ENCODE data around the gene ARHGAP12. TPM values are rescaled to one million over a fixed set of nuclear protein-coding genes. Genes with fewer than 3 reads are reported as not detected.

The ARHGAP12 gene
- total RNA-seq, 2 donors from 2014 or later: 34.3 to 44.9 TPM

GRCh38 chr10:31804352-31804810 is 124.2 kb downstream of the ARHGAP12 start:
- no peaks in the 10 kb centered on the region for H3K9me3 ChIP-seq
- no peaks in the 10 kb centered on the region for H3K27me3 ChIP-seq (replicated peaks; ENCODE audit: insufficient read depth)
- no peak for DNase-seq (ENCODE audit: low spot score)
- no peaks in the 10 kb centered on the region for H3K36me3 ChIP-seq
- intact Hi-C loops (cut with DNase I): no loop called here
- no peaks in the 10 kb centered on the region for H3K4me1 ChIP-seq (replicated peaks)
- no peak for TF ChIP-seq POLR2AphosphoS5 (IDR thresholded peaks at IDR 0.05)
- no peak for TF ChIP-seq CTCF (IDR thresholded peaks at IDR 0.05)
- TF ChIP-seq POLR2A (IDR thresholded peaks at IDR 0.05): no peak
- WGBS: 76% methylated on average over 7 of the region's 7 CpGs
- no peak overlapping the region for H3K4me3 ChIP-seq
- H3K27ac ChIP-seq: no peak overlapping the region

- intact Hi-C loops (cut with DNase I): no loop called here
- H3K4me3 ChIP-seq: no peak overlapping the region
- no peaks in the 10 kb centered on the region for H3K36me3 ChIP-seq
- H3K27ac ChIP-seq: no peak overlapping the region
- TF ChIP-seq POLR2A (IDR thresholded peaks at IDR 0.05) (no peak), POLR2AphosphoS5 (IDR thresholded peaks at IDR 0.05) (no peak), CTCF (IDR thresholded peaks at IDR 0.05) (no peak)
- no peaks in the 10 kb centered on the region for H3K27me3 ChIP-seq (replicated peaks; ENCODE audit: insufficient read depth)
- no peaks in the 10 kb centered on the region for H3K4me1 ChIP-seq (replicated peaks)
- no peak for DNase-seq (ENCODE audit: low spot score)
- 55% methylated on average over 8 of the region's 8 CpGs for WGBS
- no peaks in the 10 kb centered on the region for H3K9me3 ChIP-seq
Observed at GRCh38 chr10:31803606-31804351, 124.9 kb downstream of the ARHGAP12 start.

- WGBS: 93% methylated on average over 2 of the region's 2 CpGs
- intact Hi-C loops (cut with DNase I): no loop called here
- no peaks in the 10 kb centered on the region for H3K27me3 ChIP-seq (replicated peaks; ENCODE audit: insufficient read depth)
Observed at GRCh38 chr10:31799181-31799580, 129.4 kb downstream of the ARHGAP12 start.

GRCh38 chr10:31792745-31793144 is 135.9 kb downstream of the ARHGAP12 start:
- no peaks in the 10 kb centered on the region for H3K36me3 ChIP-seq
- H3K4me3 ChIP-seq: no peak overlapping the region
- H3K27me3 ChIP-seq (replicated peaks; ENCODE audit: insufficient read depth): no peaks in the 10 kb centered on the region
- no peak for TF ChIP-seq CTCF (IDR thresholded peaks at IDR 0.05)
- TF ChIP-seq POLR2AphosphoS5 (IDR thresholded peaks at IDR 0.05): no peak
- no peak for TF ChIP-seq POLR2A (IDR thresholded peaks at IDR 0.05)
- H3K27ac ChIP-seq: no peak overlapping the region
- no peaks in the 10 kb centered on the region for H3K4me1 ChIP-seq (replicated peaks)
- WGBS: 100% methylated on average over 1 of the region's 1 CpG
- intact Hi-C loops (cut with DNase I): no loop called here
- DNase-seq (ENCODE audit: low spot score): no peak
- no peaks in the 10 kb centered on the region for H3K9me3 ChIP-seq

More at GRCh38 chr10:31799181-31799580, 129.4 kb downstream of the ARHGAP12 start:
- Histone ChIP-seq H3K36me3 (no peaks in the 10 kb centered on the region), H3K27ac (no peak overlapping the region), H3K4me1 (replicated peaks) (no peaks in the 10 kb centered on the region), H3K4me3 (no peak overlapping the region), H3K9me3 (no peaks in the 10 kb centered on the region)
- DNase-seq (ENCODE audit: low spot score): no peak
- TF ChIP-seq CTCF (IDR thresholded peaks at IDR 0.05): no peak
- TF ChIP-seq POLR2A (IDR thresholded peaks at IDR 0.05): no peak
- no peak for TF ChIP-seq POLR2AphosphoS5 (IDR thresholded peaks at IDR 0.05)

GRCh38 chr10:31789555-31789954 is 139.1 kb downstream of the ARHGAP12 start:
- H3K4me3 ChIP-seq: no peak overlapping the region
- H3K36me3 ChIP-seq: no peaks in the 10 kb centered on the region
- no peaks in the 10 kb centered on the region for H3K4me1 ChIP-seq (replicated peaks)
- intact Hi-C loops (cut with DNase I): no loop called here
- no peaks in the 10 kb centered on the region for H3K9me3 ChIP-seq
- H3K27me3 ChIP-seq (replicated peaks; ENCODE audit: insufficient read depth): no peaks in the 10 kb centered on the region
- WGBS: 75% methylated on average over 1 of the region's 1 CpG
- no peak overlapping the region for H3K27ac ChIP-seq
- TF ChIP-seq POLR2AphosphoS5 (IDR thresholded peaks at IDR 0.05): no peak
- TF ChIP-seq POLR2A (IDR thresholded peaks at IDR 0.05): no peak
- no peak for TF ChIP-seq CTCF (IDR thresholded peaks at IDR 0.05)
- no peak for DNase-seq (ENCODE audit: low spot score)

All from prostate gland (tissue), 2 donors.